Measurements from ENCODE around the gene MINPP1. TPM values are rescaled to one million over a fixed set of nuclear protein-coding genes. Genes with fewer than 3 reads are reported as not detected.

Gene MINPP1
- total RNA-seq, 4 donors from 2014 or later = 2.3 to 9.4 (median 6.9) TPM

DNA sequence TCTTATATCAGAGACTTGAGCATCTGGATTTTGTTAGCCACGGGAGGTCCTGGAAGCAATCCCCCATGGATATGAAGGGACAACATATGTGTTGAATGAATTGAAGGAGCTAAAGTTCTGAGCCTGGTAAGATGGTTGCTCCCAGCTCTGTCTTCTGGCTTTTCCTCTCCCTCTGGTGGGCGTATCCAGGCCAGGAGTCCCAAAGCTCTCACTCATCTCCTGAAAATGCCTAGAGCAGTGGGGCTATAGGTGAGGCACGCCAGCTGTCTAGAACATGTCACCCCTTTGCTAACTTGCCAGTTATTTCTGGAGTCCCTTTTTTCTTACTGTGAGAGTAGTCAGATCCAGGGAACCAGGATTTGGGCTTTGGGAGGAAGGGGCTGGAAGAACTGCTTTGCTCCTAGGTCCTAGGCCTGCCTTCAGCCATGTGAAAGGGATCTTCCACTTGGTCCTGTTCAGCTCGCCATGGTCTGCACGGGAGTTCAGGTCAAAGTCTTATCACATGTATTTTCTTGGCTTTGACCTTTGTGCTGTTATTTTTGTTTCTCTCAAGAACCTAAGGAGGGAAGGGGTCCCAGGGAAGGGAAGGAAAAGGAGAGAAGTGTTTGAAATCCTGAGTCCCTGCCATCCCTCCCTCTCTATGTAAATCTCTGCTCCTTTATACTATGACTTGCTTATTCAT is 73.6 kb downstream of the MINPP1 start:
- H3K27me3 ChIP-seq = peaks cover 0 to 12% (median 0%) of the 10 kb centered on the region in 4 donors
- no peak overlapping the region for H3K4me3 ChIP-seq
- WGBS, 2 donors = 78 to 82% methylated on average over 5 of the region's 5 CpGs
- no peaks in the 10 kb centered on the region for H3K9me3 ChIP-seq
- no peak for TF ChIP-seq POLR2A (IDR thresholded peaks at IDR 0.05)
- TF ChIP-seq, protein P1, sequence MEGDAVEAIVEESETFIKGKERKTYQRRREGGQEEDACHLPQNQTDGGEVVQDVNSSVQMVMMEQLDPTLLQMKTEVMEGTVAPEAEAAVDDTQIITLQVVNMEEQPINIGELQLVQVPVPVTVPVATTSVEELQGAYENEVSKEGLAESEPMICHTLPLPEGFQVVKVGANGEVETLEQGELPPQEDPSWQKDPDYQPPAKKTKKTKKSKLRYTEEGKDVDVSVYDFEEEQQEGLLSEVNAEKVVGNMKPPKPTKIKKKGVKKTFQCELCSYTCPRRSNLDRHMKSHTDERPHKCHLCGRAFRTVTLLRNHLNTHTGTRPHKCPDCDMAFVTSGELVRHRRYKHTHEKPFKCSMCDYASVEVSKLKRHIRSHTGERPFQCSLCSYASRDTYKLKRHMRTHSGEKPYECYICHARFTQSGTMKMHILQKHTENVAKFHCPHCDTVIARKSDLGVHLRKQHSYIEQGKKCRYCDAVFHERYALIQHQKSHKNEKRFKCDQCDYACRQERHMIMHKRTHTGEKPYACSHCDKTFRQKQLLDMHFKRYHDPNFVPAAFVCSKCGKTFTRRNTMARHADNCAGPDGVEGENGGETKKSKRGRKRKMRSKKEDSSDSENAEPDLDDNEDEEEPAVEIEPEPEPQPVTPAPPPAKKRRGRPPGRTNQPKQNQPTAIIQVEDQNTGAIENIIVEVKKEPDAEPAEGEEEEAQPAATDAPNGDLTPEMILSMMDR (IDR thresholded peaks at IDR 0.05) = no peak
- H3K36me3 ChIP-seq = no peaks in the 10 kb centered on the region
- DNase-seq = no peak
- H3K4me1 ChIP-seq = peaks cover 0 to 15% (median 0%) of the 10 kb centered on the region in 3 donors
- intact Hi-C loops (cut with DNase I) = no loop called here
- no peak overlapping the region for H3K27ac ChIP-seq

DNA sequence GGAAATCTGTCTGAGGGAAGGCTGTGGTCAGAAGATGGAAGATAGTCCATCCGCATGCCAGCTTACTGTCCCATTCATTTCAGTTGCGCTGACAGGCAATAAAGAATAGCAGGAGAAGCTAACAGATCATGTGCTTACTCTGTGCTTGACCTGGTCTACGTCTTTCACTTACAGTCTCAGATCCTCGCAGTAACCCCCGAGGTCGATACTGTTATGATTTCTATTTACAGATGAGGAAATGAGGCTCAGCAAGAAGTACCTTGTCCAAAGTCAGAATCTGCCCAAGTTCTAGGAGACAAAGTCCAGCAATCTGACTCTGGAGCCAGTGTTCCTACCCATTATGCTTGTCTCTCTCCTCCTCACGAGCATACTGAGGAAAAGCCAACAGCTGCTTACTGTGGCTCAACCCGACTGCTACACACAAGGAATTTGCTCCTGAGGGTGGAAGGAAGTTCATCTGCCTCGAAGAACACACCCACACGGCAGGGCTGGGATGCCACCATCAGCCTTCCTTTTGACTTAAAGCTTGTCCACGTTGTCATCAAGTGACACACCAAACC is 74.2 kb downstream of the MINPP1 start:
- Histone ChIP-seq H3K4me3 (no peak overlapping the region), H3K4me1 (peaks cover 0 to 15% (median 0%) of the 10 kb centered on the region in 3 donors), H3K36me3 (no peaks in the 10 kb centered on the region), H3K27me3 (peaks cover 0 to 12% (median 0%) of the 10 kb centered on the region in 4 donors), H3K9me3 (no peaks in the 10 kb centered on the region), H3K27ac (peak overlapping the region in 1 of 4 donors; percentile 29)
- DNase-seq = no peak
- intact Hi-C loops (cut with DNase I) = no loop called here
- TF ChIP-seq, protein P1 (IDR thresholded peaks at IDR 0.05) = no peak
- no peak for TF ChIP-seq POLR2A (IDR thresholded peaks at IDR 0.05)
- WGBS, 2 donors = 42 to 50% methylated on average over 10 to 11 of the region's 11 CpGs

DNA sequence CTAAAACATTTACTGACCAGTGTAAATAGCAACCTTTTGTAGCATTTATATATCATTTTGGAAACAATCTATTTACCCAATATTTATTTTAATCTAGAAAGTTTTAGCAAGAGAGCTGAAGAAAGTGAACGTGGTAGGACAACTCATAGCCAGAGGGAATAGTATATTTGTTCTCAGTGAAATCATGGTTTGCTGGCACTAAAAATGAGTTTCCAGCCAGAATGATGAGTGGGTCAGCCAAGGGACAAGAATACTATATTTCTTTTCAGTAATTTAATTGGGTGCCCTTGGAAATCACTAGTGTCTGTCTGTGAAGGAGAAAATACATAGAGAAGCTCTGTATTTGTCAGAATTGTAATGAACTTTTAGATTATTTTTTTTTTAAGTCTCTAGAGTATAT is 74.9 kb downstream of the MINPP1 start:
- Histone ChIP-seq H3K9me3 (no peaks in the 10 kb centered on the region), H3K4me1 (peaks cover 0 to 15% (median 0%) of the 10 kb centered on the region in 3 donors), H3K27ac (no peak overlapping the region), H3K36me3 (no peaks in the 10 kb centered on the region), H3K27me3 (peaks cover 0 to 12% (median 0%) of the 10 kb centered on the region in 4 donors), H3K4me3 (no peak overlapping the region)
- intact Hi-C loops (cut with DNase I) = no loop called here
- no peak for DNase-seq
- TF ChIP-seq, protein P1 (IDR thresholded peaks at IDR 0.05) = no peak
- TF ChIP-seq POLR2A (IDR thresholded peaks at IDR 0.05) = no peak
- WGBS, 2 donors = 17 to 35% methylated on average over 1 of the region's 1 CpG

DNA sequence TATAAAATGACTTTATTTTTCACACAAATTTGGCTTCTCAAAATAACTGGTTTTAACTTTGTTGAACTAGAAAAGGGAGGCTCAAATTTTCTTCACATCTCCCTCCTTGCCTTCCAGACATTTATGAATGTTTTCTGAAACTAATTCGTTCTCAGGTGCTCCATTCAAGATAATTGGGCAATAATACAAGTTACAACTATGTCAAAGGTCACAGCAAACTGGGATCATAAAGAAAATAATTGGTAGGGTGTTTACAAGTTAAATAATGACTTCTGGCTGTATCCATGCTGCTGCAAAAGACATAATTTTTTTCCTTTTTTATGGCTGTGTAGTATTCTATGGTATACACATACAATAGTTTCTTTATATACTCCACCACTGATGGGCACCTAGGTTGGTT is 75.3 kb downstream of the MINPP1 start:
- no peak for TF ChIP-seq POLR2A (IDR thresholded peaks at IDR 0.05)
- TF ChIP-seq, protein P1 (IDR thresholded peaks at IDR 0.05) = no peak

More for the DNA sequence above, 75.3 kb downstream of the MINPP1 start:
- DNase-seq = no peak
- Histone ChIP-seq H3K36me3 (no peaks in the 10 kb centered on the region), H3K4me3 (no peak overlapping the region), H3K27me3 (peaks cover 0 to 12% (median 0%) of the 10 kb centered on the region in 4 donors), H3K9me3 (no peaks in the 10 kb centered on the region), H3K4me1 (peaks cover 0 to 15% (median 0%) of the 10 kb centered on the region in 3 donors), H3K27ac (no peak overlapping the region)
- 33% methylated on average over 1 of the region's 1 CpG for WGBS, 2 donors
- intact Hi-C loops (cut with DNase I) = no loop called here
